SIG-M5 treated with dmso at 0.1 percent for 504 hours (cell line): ENCODE results near the gene MYLK2.
"Not testable (repeated sequence)": the region's sequence is repeated elsewhere in the genome, so short reads cannot be mapped to it uniquely, and the experiment has no call there.

Experiments
- DNase-seq: peaks from one replicate; lab custom pipeline; 2025; ENCODE audit not compliant: unreplicated experiment; lab: John Stamatoyannopoulos, UW

Gene MYLK2

GRCh38 chr20:31815408-31816188, 3.6 kb upstream of the MYLK2 start:
- no peak for DNase-seq

- no peak for DNase-seq
Measured at GRCh38 chr20:31816221-31816620, 2.9 kb upstream of the MYLK2 start.

GRCh38 chr20:31817461-31817860, 1.7 kb upstream of the MYLK2 start:
- no peak for DNase-seq

GRCh38 chr20:31818376-31818908, 714 bp upstream of the MYLK2 start:
- no peak for DNase-seq

- no peak for DNase-seq
Measured at GRCh38 chr20:31820228-31820627, 1.1 kb downstream of the MYLK2 start.

- no peak for DNase-seq
Measured at GRCh38 chr20:31821427-31821826, 2.3 kb downstream of the MYLK2 start.

- DNase-seq: peak; percentile 53
Measured at GRCh38 chr20:31822421-31823330, 3.5 kb downstream of the MYLK2 start.

- DNase-seq: no peak
Measured at GRCh38 chr20:31823360-31824124, 4.4 kb downstream of the MYLK2 start.

- no peak for DNase-seq
Measured at GRCh38 chr20:31824125-31824485, 4.9 kb downstream of the MYLK2 start.

- no peak for DNase-seq
Measured at GRCh38 chr20:31824554-31825313, 5.6 kb downstream of the MYLK2 start.

- no peak for DNase-seq
Measured at GRCh38 chr20:31826074-31826473, 6.9 kb downstream of the MYLK2 start.

GRCh38 chr20:31827059-31827458, 7.9 kb downstream of the MYLK2 start:
- no peak for DNase-seq

- DNase-seq: not testable (repeated sequence)
Measured at GRCh38 chr20:31828016-31828415, 8.9 kb downstream of the MYLK2 start.

- no peak for DNase-seq
Measured at GRCh38 chr20:31829731-31830130, 10.6 kb downstream of the MYLK2 start.

- DNase-seq: no peak
Measured at GRCh38 chr20:31830406-31830981, 11.3 kb downstream of the MYLK2 start.

GRCh38 chr20:31831211-31831610, 12.1 kb downstream of the MYLK2 start:
- DNase-seq: no peak

GRCh38 chr20:31831771-31832306, 12.7 kb downstream of the MYLK2 start:
- no peak for DNase-seq

- peak; percentile 14 for DNase-seq
Measured at GRCh38 chr20:31833130-31833930, 14.2 kb downstream of the MYLK2 start.

- DNase-seq: no peak
Measured at GRCh38 chr20:31833931-31834521, 14.9 kb downstream of the MYLK2 start.
